Memory B cell (primary cell): ENCODE data around the gene HERC6.

Experiments used
- ATAC-seq: fragments of 150-1000 bp; cut with Tn5 transposase; 2 replicates; pipeline ENCODE4 v1.10.0; 2021; ENCODE audit warnings: low read depth, mild to moderate bottlenecking, moderate library complexity
- DNase-seq, 2 donors: peaks; one replicate each; pipeline ENCODE4 v3.0.0; 2022; ENCODE audit warnings: low spot score in 2 of 2
- H3K27ac Mint-ChIP-seq: one replicate; pipeline ENCODE4 v1.8.0; 2022; ENCODE audit warnings: mild to moderate bottlenecking, moderate library complexity, mixed read lengths
- H3K27me3 Mint-ChIP-seq: one replicate; pipeline ENCODE4 v1.8.0; 2022; ENCODE audit warnings: mixed read lengths
- H3K36me3 Mint-ChIP-seq: one replicate; pipeline ENCODE4 v1.8.0; 2022; ENCODE audit warnings: mild to moderate bottlenecking, mixed read lengths
- H3K4me1 Mint-ChIP-seq: one replicate; pipeline ENCODE4 v1.8.0; 2022; ENCODE audit warnings: mixed read lengths
- H3K4me3 Mint-ChIP-seq: one replicate; pipeline ENCODE4 v1.8.0; 2022; ENCODE audit warnings: mild to moderate bottlenecking, moderate library complexity, mixed read lengths
- H3K9me3 Mint-ChIP-seq: one replicate; pipeline ENCODE4 v1.8.0; 2022; ENCODE audit warnings: mixed read lengths

HERC6 gene

DNA sequence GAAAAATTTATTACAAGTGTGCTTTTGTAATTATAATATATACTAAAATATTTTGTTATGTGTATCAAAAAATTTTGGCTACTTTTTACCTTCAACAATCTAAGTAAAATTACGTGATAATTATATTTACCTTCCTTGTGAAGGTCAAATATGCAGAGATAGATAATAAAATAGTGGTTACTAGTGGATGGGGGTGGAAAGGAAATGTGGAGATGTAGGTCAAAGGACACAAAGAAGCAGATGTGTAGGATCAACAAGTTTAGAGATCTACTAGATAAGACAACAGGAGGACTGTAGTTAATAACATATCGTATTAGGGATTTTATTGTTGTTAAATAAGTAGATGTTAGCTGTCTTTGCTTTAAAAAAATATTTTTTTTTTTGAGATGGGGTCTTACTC lies 99.6 kb downstream of the HERC6 start:
- Mint-ChIP-seq H3K9me3 (no peaks in the 10 kb centered on the region), H3K4me1 (peaks cover 2% of the 10 kb centered on the region), H3K27me3 (no peaks in the 10 kb centered on the region), H3K27ac (no peak overlapping the region), H3K4me3 (no peak overlapping the region), H3K36me3 (peaks cover 28% of the 10 kb centered on the region)
- no peak for DNase-seq
- ATAC-seq: no peak

GRCh38 chr4:88481537-88481936 lies 102.9 kb downstream of the HERC6 start:
- H3K27ac Mint-ChIP-seq: no peak overlapping the region

GRCh38 chr4:88489100-88489761 lies 110.6 kb downstream of the HERC6 start:
- H3K27me3 Mint-ChIP-seq: no peaks in the 10 kb centered on the region
- H3K27ac Mint-ChIP-seq: no peak overlapping the region
- H3K36me3 Mint-ChIP-seq: peaks cover 32% of the 10 kb centered on the region
- no peak overlapping the region for H3K4me3 Mint-ChIP-seq
- H3K9me3 Mint-ChIP-seq: no peaks in the 10 kb centered on the region
- ATAC-seq (no peak), DNase-seq (no peak)
- no peaks in the 10 kb centered on the region for H3K4me1 Mint-ChIP-seq

More at GRCh38 chr4:88481537-88481936, 102.9 kb downstream of the HERC6 start:
- Mint-ChIP-seq H3K9me3 (no peaks in the 10 kb centered on the region), H3K4me1 (peaks cover 2% of the 10 kb centered on the region), H3K27me3 (no peaks in the 10 kb centered on the region), H3K36me3 (peaks cover 19% of the 10 kb centered on the region), H3K4me3 (no peak overlapping the region)
- DNase-seq (no peak), ATAC-seq (no peak)
